ENCODE data around the gene BSN. TPM values are rescaled to one million over a fixed set of nuclear protein-coding genes. Genes with fewer than 3 reads are reported as not detected.

The BSN gene
- total and polyA plus RNA-seq, 3 experiments from 2014 or later = 0.33 to 0.46 TPM; not detected in 1

- Histone ChIP-seq H3K27me3 (ENCODE audit: insufficient read depth, low read length, poor library complexity, severe bottlenecking) (no peaks in the 10 kb centered on the region), H3K27ac (ENCODE audit: low read depth, low read length) (no peak overlapping the region), H3K4me1 (ENCODE audit: insufficient read depth, low read length) (no peaks in the 10 kb centered on the region), H3K4me3 (ENCODE audit: low read length) (no peak overlapping the region), H3K36me3 (ENCODE audit: insufficient read depth, low read length) (no peaks in the 10 kb centered on the region), H3K9me3 (ENCODE audit: low read length) (no peaks in the 10 kb centered on the region)
- POLR2A ChIA-PET = no interaction called here
- Mint-ChIP-seq H3K4me1 (peaks cover 0 to 5% (median 4%) of the 10 kb centered on the region in 3 donors), H3K9me3 (no peaks in the 10 kb centered on the region), H3K36me3 (no peaks in the 10 kb centered on the region), H3K27ac (no peak overlapping the region), H3K4me3 (no peak overlapping the region), H3K27me3 (no peaks in the 10 kb centered on the region)
- DNase-seq = no peak
- CTCF ChIA-PET = no interaction called here
Observed at GRCh38 chr3:49638445-49638844, 84.2 kb downstream of the BSN start.

GRCh38 chr3:49639551-49639950, 85.3 kb downstream of the BSN start:
- no peak overlapping the region for H3K27ac Mint-ChIP-seq
- Histone ChIP-seq H3K4me3 (ENCODE audit: low read length) (no peak overlapping the region), H3K27ac (ENCODE audit: low read depth, low read length) (no peak overlapping the region), H3K9me3 (ENCODE audit: low read length) (no peaks in the 10 kb centered on the region), H3K4me1 (ENCODE audit: insufficient read depth, low read length) (no peaks in the 10 kb centered on the region), H3K36me3 (ENCODE audit: insufficient read depth, low read length) (no peaks in the 10 kb centered on the region), H3K27me3 (ENCODE audit: insufficient read depth, low read length, poor library complexity, severe bottlenecking) (no peaks in the 10 kb centered on the region)
- DNase-seq = no peak
- no peak overlapping the region for H3K4me3 Mint-ChIP-seq
- no peaks in the 10 kb centered on the region for H3K9me3 Mint-ChIP-seq
- no peaks in the 10 kb centered on the region for H3K27me3 Mint-ChIP-seq
- H3K4me1 Mint-ChIP-seq = peaks cover 0 to 5% (median 4%) of the 10 kb centered on the region in 3 donors
- ChIA-PET CTCF (no interaction called here), POLR2A (no interaction called here)
- no peaks in the 10 kb centered on the region for H3K36me3 Mint-ChIP-seq

GRCh38 chr3:49641292-49641691, 87.0 kb downstream of the BSN start:
- H3K4me1 ChIP-seq (ENCODE audit: insufficient read depth, low read length) = no peaks in the 10 kb centered on the region
- no peaks in the 10 kb centered on the region for H3K36me3 Mint-ChIP-seq
- H3K4me1 Mint-ChIP-seq = peaks cover 0 to 5% (median 4%) of the 10 kb centered on the region in 3 donors
- no peak overlapping the region for H3K27ac ChIP-seq (ENCODE audit: low read depth, low read length)
- no peak overlapping the region for H3K4me3 Mint-ChIP-seq
- POLR2A ChIA-PET = interaction anchor here (0.6 kb wide), 1 partner anchor 8 kb away, joined by 5 read pairs; no protein-coding TSS in a partner anchor
- no peaks in the 10 kb centered on the region for H3K9me3 Mint-ChIP-seq
- H3K27me3 Mint-ChIP-seq = no peaks in the 10 kb centered on the region
- H3K36me3 ChIP-seq (ENCODE audit: insufficient read depth, low read length) = no peaks in the 10 kb centered on the region
- CTCF ChIA-PET = no interaction called here
- no peak overlapping the region for H3K27ac Mint-ChIP-seq
- no peaks in the 10 kb centered on the region for H3K27me3 ChIP-seq (ENCODE audit: insufficient read depth, low read length, poor library complexity, severe bottlenecking)
- H3K9me3 ChIP-seq (ENCODE audit: low read length) = no peaks in the 10 kb centered on the region
- DNase-seq = no peak
- H3K4me3 ChIP-seq (ENCODE audit: low read length) = no peak overlapping the region

GRCh38 chr3:49641921-49642707, 87.8 kb downstream of the BSN start:
- H3K36me3 ChIP-seq (ENCODE audit: insufficient read depth, low read length) = no peaks in the 10 kb centered on the region
- no peaks in the 10 kb centered on the region for H3K27me3 Mint-ChIP-seq
- no peak overlapping the region for H3K27ac ChIP-seq (ENCODE audit: low read depth, low read length)
- no peak overlapping the region for H3K4me3 Mint-ChIP-seq
- POLR2A ChIA-PET = no interaction called here
- CTCF ChIA-PET = no interaction called here
- H3K9me3 ChIP-seq (ENCODE audit: low read length) = no peaks in the 10 kb centered on the region
- H3K4me1 Mint-ChIP-seq = peaks cover 0 to 1% (median under 1%) of the 10 kb centered on the region in 3 donors
- H3K27me3 ChIP-seq (ENCODE audit: insufficient read depth, low read length, poor library complexity, severe bottlenecking) = no peaks in the 10 kb centered on the region
- no peaks in the 10 kb centered on the region for H3K36me3 Mint-ChIP-seq
- no peak for DNase-seq
- H3K27ac Mint-ChIP-seq = no peak overlapping the region
- no peaks in the 10 kb centered on the region for H3K9me3 Mint-ChIP-seq
- H3K4me1 ChIP-seq (ENCODE audit: insufficient read depth, low read length) = no peaks in the 10 kb centered on the region
- no peak overlapping the region for H3K4me3 ChIP-seq (ENCODE audit: low read length)

- H3K27me3 ChIP-seq (ENCODE audit: insufficient read depth, low read length, poor library complexity, severe bottlenecking) = no peaks in the 10 kb centered on the region
- Mint-ChIP-seq H3K9me3 (no peaks in the 10 kb centered on the region), H3K27me3 (no peaks in the 10 kb centered on the region), H3K36me3 (no peaks in the 10 kb centered on the region), H3K4me1 (no peaks in the 10 kb centered on the region), H3K27ac (peak overlapping the region in 1 of 8 donors; percentile 43), H3K4me3 (no peak overlapping the region)
- no peak for DNase-seq
- H3K4me1 ChIP-seq (ENCODE audit: insufficient read depth, low read length) = no peaks in the 10 kb centered on the region
- ChIA-PET CTCF (no interaction called here), POLR2A (no interaction called here)
- H3K27ac ChIP-seq (ENCODE audit: low read depth, low read length) = no peak overlapping the region
- H3K4me3 ChIP-seq (ENCODE audit: low read length) = no peak overlapping the region
- no peaks in the 10 kb centered on the region for H3K9me3 ChIP-seq (ENCODE audit: low read length)
- no peaks in the 10 kb centered on the region for H3K36me3 ChIP-seq (ENCODE audit: insufficient read depth, low read length)
Observed at GRCh38 chr3:49642708-49643145, 88.5 kb downstream of the BSN start.

GRCh38 chr3:49644684-49645083, 90.4 kb downstream of the BSN start:
- Mint-ChIP-seq H3K4me1 (no peaks in the 10 kb centered on the region), H3K4me3 (no peak overlapping the region), H3K36me3 (no peaks in the 10 kb centered on the region), H3K9me3 (no peaks in the 10 kb centered on the region), H3K27ac (no peak overlapping the region), H3K27me3 (no peaks in the 10 kb centered on the region)
- Histone ChIP-seq H3K27me3 (ENCODE audit: insufficient read depth, low read length, poor library complexity, severe bottlenecking) (no peaks in the 10 kb centered on the region), H3K9me3 (ENCODE audit: low read length) (no peaks in the 10 kb centered on the region), H3K36me3 (ENCODE audit: insufficient read depth, low read length) (no peaks in the 10 kb centered on the region), H3K4me1 (ENCODE audit: insufficient read depth, low read length) (no peaks in the 10 kb centered on the region), H3K4me3 (ENCODE audit: low read length) (no peak overlapping the region), H3K27ac (ENCODE audit: low read depth, low read length) (no peak overlapping the region)
- no peak for DNase-seq
- POLR2A ChIA-PET = no interaction called here
- CTCF ChIA-PET = interaction anchor here (1.2 kb wide), 1 partner anchor 105 kb away, joined by 3 read pairs; no protein-coding TSS in a partner anchor

GRCh38 chr3:49646236-49646635, 92.0 kb downstream of the BSN start:
- H3K27ac ChIP-seq (ENCODE audit: low read depth, low read length) = no peak overlapping the region
- no peaks in the 10 kb centered on the region for H3K36me3 ChIP-seq (ENCODE audit: insufficient read depth, low read length)
- POLR2A ChIA-PET = no interaction called here
- H3K27me3 ChIP-seq (ENCODE audit: insufficient read depth, low read length, poor library complexity, severe bottlenecking) = no peaks in the 10 kb centered on the region
- Mint-ChIP-seq H3K9me3 (no peaks in the 10 kb centered on the region), H3K36me3 (no peaks in the 10 kb centered on the region), H3K4me3 (no peak overlapping the region), H3K27ac (no peak overlapping the region), H3K27me3 (no peaks in the 10 kb centered on the region), H3K4me1 (no peaks in the 10 kb centered on the region)
- DNase-seq = no peak
- H3K4me3 ChIP-seq (ENCODE audit: low read length) = no peak overlapping the region
- no peaks in the 10 kb centered on the region for H3K4me1 ChIP-seq (ENCODE audit: insufficient read depth, low read length)
- CTCF ChIA-PET = no interaction called here
- no peaks in the 10 kb centered on the region for H3K9me3 ChIP-seq (ENCODE audit: low read length)

- ChIA-PET CTCF (no interaction called here), POLR2A (no interaction called here)
- Mint-ChIP-seq H3K36me3 (no peaks in the 10 kb centered on the region), H3K4me1 (no peaks in the 10 kb centered on the region), H3K9me3 (no peaks in the 10 kb centered on the region), H3K27ac (no peak overlapping the region), H3K4me3 (no peak overlapping the region), H3K27me3 (no peaks in the 10 kb centered on the region)
- DNase-seq = no peak
- H3K4me3 ChIP-seq (ENCODE audit: low read length) = no peak overlapping the region
- no peaks in the 10 kb centered on the region for H3K4me1 ChIP-seq (ENCODE audit: insufficient read depth, low read length)
- no peak overlapping the region for H3K27ac ChIP-seq (ENCODE audit: low read depth, low read length)
- no peaks in the 10 kb centered on the region for H3K9me3 ChIP-seq (ENCODE audit: low read length)
- no peaks in the 10 kb centered on the region for H3K36me3 ChIP-seq (ENCODE audit: insufficient read depth, low read length)
- H3K27me3 ChIP-seq (ENCODE audit: insufficient read depth, low read length, poor library complexity, severe bottlenecking) = no peaks in the 10 kb centered on the region
Observed at GRCh38 chr3:49647741-49648140, 93.5 kb downstream of the BSN start.

Data from CD8-positive, alpha-beta memory T cell (primary cell).